ENCODE measurements around the gene CARS1. TPM values are rescaled to one million over a fixed set of nuclear protein-coding genes. Genes with fewer than 3 reads are reported as not detected.

The CARS1 gene
- total and polyA plus RNA-seq, 9 of the 15 experiments (the other 6 are each of a cell fraction or from before 2014, with no cell fraction given), result 14.4 to 106 (median 73.6) TPM

DNA sequence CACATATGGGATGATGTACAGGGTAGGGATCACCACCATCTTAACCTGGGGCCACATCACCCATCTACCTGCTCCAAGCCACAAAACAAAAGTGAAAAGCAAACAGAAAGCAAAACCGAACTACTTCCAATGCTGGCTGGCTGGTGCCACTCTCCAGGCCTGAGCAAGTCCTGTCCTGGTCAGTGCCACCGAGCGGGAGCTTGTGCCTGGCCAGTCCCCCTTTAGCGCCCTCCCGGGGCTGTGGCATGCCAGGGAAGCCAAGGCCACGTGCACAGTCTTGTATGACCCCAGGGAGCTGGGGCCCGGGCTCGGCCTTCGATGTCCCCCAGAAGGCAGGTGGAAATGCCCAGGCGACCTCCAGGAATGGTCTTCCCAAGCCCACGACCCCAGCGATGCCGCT lies 47.2 kb downstream of the CARS1 start (continued):
- TF ChIP-seq, protein P1, sequence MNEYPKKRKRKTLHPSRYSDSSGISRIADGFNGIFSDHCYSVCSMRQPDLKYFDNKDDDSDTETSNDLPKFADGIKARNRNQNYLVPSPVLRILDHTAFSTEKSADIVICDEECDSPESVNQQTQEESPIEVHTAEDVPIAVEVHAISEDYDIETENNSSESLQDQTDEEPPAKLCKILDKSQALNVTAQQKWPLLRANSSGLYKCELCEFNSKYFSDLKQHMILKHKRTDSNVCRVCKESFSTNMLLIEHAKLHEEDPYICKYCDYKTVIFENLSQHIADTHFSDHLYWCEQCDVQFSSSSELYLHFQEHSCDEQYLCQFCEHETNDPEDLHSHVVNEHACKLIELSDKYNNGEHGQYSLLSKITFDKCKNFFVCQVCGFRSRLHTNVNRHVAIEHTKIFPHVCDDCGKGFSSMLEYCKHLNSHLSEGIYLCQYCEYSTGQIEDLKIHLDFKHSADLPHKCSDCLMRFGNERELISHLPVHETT (CRISPR knock-in tag; conservative IDR thresholded peaks at IDR 0.05 in 1 of 2, IDR thresholded peaks at IDR 0.05 in 1 of 2), result no peak
- no peak for TF ChIP-seq ZBTB7A (IDR thresholded peaks at IDR 0.05; ENCODE audit: borderline replicate concordance, control insufficient read depth, low read depth, low read length)
- TF ChIP-seq XRCC5 (IDR thresholded peaks at IDR 0.05; ENCODE audit: low read depth, low read length), result no peak
- peak; percentile 63 for TF ChIP-seq POLR2G (IDR thresholded peaks at IDR 0.05; ENCODE audit: low read depth, low read length)
- no peak for TF ChIP-seq SRSF1 (IDR thresholded peaks at IDR 0.05; ENCODE audit: low read depth, low read length)

DNA sequence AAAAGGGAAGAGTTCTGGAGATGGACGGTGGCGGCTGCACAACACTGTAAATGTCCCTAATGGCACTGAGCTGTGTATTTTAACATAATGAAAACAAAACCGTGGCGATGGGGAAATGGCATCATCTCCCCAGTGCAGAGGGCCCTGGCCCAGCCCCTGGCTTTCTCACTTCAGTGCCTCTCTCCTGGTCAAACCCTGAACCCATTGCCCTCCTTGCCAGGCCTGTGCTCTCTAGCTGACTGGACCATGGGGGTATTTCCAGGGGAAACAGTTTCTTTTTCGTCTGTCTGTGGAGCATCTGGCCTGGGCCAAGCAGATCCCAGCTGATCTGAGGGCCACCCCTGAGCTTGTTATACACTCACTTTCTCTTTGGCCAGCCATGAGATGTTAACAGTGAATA lies 47.7 kb downstream of the CARS1 start:
- H3K27me3 ChIP-seq (ENCODE audit: control insufficient read depth in 2 of 2, insufficient read depth in 2 of 2, low read length in 2 of 2), result no peaks in the 10 kb centered on the region
- H3K9ac ChIP-seq (ENCODE audit: insufficient read depth in 1 of 2, low read depth in 2 of 2, low read length in 2 of 2), result peak overlapping the region in 1 of 2 experiments; percentile 14; a peak in 1 of 4 replicates
- intact Hi-C loops (cut with micrococcal nuclease), result no loop called here
- peaks cover 70% of the 10 kb centered on the region; the same call in 2 of the 3 replicates for H3K36me3 ChIP-seq (ENCODE audit: control insufficient read depth, insufficient read depth, low read length)
- H3K4me3 ChIP-seq, result no peak overlapping the region
- H3K79me2 ChIP-seq (ENCODE audit: control insufficient read depth, insufficient read depth, low read length), result no peaks in the 10 kb centered on the region
- 70% methylated on average over 5 of the region's 5 CpGs for WGBS (ENCODE audit: insufficient coverage, low coverage, missing lambda C conversion rate)
- no peak overlapping the region for H3K27ac ChIP-seq (ENCODE audit: extremely low read depth, low read depth, low read length)
- no peaks in the 10 kb centered on the region for H3K9me1 ChIP-seq (ENCODE audit: control insufficient read depth, insufficient read depth, low read length)
- TF ChIP-seq KDM5B (IDR thresholded peaks at IDR 0.05; ENCODE audit: insufficient replicate concordance, low read depth, low read length), result no peak
- no peak for TF ChIP-seq HNRNPUL1 (IDR thresholded peaks at IDR 0.05; ENCODE audit: low read length)
- CTCF ChIA-PET (ENCODE audit: low intra/inter-chr PET ratio), result no interaction called here
- no peak overlapping the region for H3K4me2 ChIP-seq (ENCODE audit: insufficient read depth, low read length)
- no peak for DNase-seq (ENCODE audit: extremely low read depth in 1 of 4, low spot score in 3 of 4)
- H3K4me1 ChIP-seq (replicated peaks in 1 of 2; ENCODE audit: control insufficient read depth in 2 of 2, insufficient read depth in 2 of 2, low read length in 2 of 2), result peaks cover 0 to 19% of the 10 kb centered on the region in 2 experiments; a peak in 1 of 5 replicates
- ATAC-seq, result no peak
- no TSS peak for BruUV-seq (replicated peaks)
- no peak for FAIRE-seq
- in situ Hi-C loops (cut with MboI), result no loop called here
- no peaks in the 10 kb centered on the region for H3K9me3 ChIP-seq (replicated peaks; ENCODE audit: control insufficient read depth, insufficient read depth, low read depth, low read length)
- H4K20me1 ChIP-seq (replicated peaks; ENCODE audit: control insufficient read depth, insufficient read depth, low read length), result 0 out of 2 replicates have a peak, but pooled peaks cover 7% of the 10 kb centered on the region
- H2AFZ ChIP-seq (ENCODE audit: low read depth, low read length), result no peak overlapping the region
- POLR2A ChIA-PET, result interaction anchor here (0.5 to 3.9 kb wide), 3 partner anchors 13 to 28 kb away, joined by 3 to 14 read pairs (median 3); no protein-coding TSS in a partner anchor
